HG03280 (cell line): ENCODE measurements around the gene IKZF2.

Experiments used
- ATAC-seq: cut with Tn5 transposase; IDR thresholded peaks from one replicate; pipeline ENCODE4 v1.9.1; 2021; ENCODE audit warnings: mild to moderate bottlenecking, moderate library complexity; ENCODE audit not compliant: unreplicated experiment

Gene IKZF2

GRCh38 chr2:212966884-212967283 lies 184.5 kb downstream of the IKZF2 start:
- no peak for ATAC-seq

- ATAC-seq = no peak
Observed at GRCh38 chr2:212962691-212963090, 188.7 kb downstream of the IKZF2 start.

- ATAC-seq = no peak
Observed at GRCh38 chr2:212961255-212961654, 190.2 kb downstream of the IKZF2 start.

- no peak for ATAC-seq
Observed at GRCh38 chr2:212960336-212960735, 191.1 kb downstream of the IKZF2 start.

GRCh38 chr2:212959471-212960117 lies 191.8 kb downstream of the IKZF2 start:
- no peak for ATAC-seq

- no peak for ATAC-seq
Observed at GRCh38 chr2:212958757-212959295, 192.6 kb downstream of the IKZF2 start.

GRCh38 chr2:212958133-212958532 lies 193.3 kb downstream of the IKZF2 start:
- no peak for ATAC-seq

GRCh38 chr2:212957624-212958023 lies 193.8 kb downstream of the IKZF2 start:
- no peak for ATAC-seq

GRCh38 chr2:212956665-212957607 lies 194.5 kb downstream of the IKZF2 start:
- no peak for ATAC-seq

GRCh38 chr2:212953170-212953920 lies 198.1 kb downstream of the IKZF2 start:
- peak; percentile 55 for ATAC-seq

- ATAC-seq = no peak
Observed at GRCh38 chr2:212949786-212950185, 201.6 kb downstream of the IKZF2 start.
